Activated gamma-delta T cell treated with anti-CD3 and anti-CD28 coated beads, Interleukin-2, amount 50 U/mL, for 16 hours (primary cell): ENCODE results near the gene PRRC2B.
"Not testable (repeated sequence)": the region's sequence is repeated elsewhere in the genome, so short reads cannot be mapped to it uniquely, and the experiment has no call there.

Experiments used
- DNase-seq: peaks from one replicate; pipeline ENCODE4 v3.0.0-alpha.2; 2020; ENCODE audit warnings: low read depth

The PRRC2B gene

DNA sequence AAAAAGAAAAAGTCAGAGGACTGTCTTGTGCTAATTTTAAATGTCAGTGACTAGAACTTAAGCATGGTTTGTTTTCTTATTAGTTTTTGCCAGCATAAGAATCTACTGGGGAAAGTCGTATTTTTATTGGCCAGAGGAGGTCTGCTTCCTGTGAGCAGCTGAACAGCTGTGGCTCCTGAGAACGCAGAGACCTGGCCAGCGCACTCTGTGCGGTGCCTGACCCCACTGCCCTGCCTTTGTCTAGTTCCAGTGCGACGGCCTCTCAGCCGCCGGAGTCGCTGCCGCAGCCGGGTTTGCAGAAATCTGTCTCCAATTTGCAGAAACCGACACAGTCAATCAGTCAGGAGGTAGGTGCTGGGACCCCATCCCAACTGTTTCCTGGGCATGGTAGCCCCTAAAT lies 42.5 kb downstream of the PRRC2B start:
- DNase-seq, result no peak

DNA sequence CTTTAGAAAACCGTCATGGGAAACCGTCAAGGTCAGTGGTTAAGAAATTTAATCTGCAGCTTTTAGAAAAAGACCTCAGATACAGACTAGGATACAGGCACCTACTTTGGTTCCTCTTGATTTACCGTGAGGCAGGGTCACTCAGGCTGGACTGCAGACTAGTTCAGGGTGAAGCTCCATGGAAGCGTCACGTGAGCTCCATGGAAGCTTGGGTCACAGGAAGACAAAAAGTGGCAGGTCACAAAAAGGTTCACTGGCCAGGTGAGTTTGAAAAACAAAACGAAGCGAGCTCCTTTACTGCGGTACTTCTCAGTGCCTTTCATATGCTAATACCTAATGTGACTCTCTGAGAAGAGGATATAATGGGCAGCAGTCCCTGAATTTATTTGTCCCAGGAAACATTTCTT lies 43.0 kb downstream of the PRRC2B start:
- no peak for DNase-seq

DNA sequence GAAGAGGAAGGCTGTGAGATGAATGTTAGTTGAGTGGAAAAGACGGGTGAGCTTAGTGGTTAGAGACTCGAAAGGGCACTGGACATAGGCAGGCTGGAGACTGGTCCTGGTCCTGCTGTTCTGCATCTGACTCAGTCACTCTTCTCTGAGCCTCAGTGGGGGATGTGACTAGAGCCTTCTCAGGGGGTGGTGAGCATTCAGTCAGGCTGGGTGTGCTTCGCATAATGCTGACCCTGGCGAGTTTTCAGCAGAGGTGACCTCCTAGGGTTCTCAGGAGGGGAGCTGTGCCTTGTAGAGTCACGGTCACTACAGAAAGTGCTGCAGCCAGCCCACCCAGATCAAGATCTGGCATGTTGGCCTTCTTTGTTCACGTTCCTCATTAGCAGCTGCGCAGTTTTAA lies 44.3 kb downstream of the PRRC2B start:
- no peak for DNase-seq

DNA sequence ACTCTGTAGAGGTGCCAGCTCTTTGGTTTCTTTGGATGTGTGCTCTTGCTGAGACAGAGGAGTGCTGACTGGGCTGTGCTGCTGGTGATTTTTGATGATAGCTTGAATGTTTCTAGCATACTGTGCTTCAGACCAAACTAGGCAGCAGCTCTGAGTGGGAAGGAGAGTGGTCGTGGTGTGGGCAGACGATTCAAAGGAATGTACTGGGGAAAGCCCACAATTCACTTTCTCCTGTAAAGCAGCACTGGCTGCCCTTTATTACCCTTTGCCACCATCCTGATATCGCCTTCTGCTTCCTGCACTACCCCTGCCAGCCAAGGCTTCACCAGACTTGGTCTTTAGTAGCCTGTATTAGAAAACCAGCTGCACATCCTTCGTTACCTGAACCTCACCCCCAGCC lies 45.3 kb downstream of the PRRC2B start:
- DNase-seq, result no peak

GRCh38 chr9:131441441-131441840 lies 47.6 kb downstream of the PRRC2B start:
- DNase-seq, result no peak

- no peak for DNase-seq
Measured at GRCh38 chr9:131442351-131442750, 48.5 kb downstream of the PRRC2B start.

DNA sequence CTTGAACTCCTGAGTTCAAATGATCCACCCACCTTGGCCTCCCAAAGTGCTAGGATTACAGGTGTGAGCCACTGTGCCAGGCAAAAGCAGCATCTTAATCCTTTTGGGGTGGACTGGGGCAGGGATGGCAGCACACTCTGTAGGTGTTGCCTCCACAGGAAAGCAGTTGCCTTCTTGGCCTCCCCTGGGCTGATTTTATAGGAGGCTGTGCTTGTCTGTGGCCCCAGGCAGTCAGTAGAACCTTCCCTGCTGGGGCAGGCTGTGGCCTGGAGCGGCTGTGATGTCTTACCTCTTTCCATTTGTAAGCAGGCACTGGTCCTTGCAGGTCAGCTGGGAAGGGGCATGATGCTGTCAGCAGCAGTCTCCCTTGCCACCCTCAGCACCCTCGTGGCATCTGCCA lies 49.8 kb downstream of the PRRC2B start:
- no peak for DNase-seq

DNA sequence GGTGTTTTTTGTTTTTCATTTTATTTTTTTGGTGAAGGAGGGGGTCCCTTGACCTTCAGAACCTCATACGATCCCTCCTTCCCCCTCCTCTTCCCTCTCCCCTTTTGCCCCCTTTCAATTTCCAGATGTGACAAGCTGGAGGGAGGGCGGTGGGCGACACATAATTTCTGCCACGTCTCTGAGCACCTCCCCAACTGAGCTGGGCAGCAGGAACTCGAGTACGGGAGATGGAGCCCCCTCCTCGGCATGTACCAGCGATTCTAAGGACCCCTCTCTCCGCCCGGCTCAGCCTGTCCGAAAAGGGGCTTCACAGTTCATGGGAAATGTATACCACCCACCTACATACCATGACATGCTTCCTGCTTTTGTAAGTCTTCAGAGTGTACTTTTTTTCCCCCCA lies 52.4 kb downstream of the PRRC2B start:
- DNase-seq, result no peak

GRCh38 chr9:131447148-131447547 lies 53.3 kb downstream of the PRRC2B start:
- DNase-seq, result no peak

GRCh38 chr9:131447600-131447999 lies 53.7 kb downstream of the PRRC2B start:
- no peak for DNase-seq

- DNase-seq, result no peak
Measured at GRCh38 chr9:131448818-131449217, 54.9 kb downstream of the PRRC2B start.

DNA sequence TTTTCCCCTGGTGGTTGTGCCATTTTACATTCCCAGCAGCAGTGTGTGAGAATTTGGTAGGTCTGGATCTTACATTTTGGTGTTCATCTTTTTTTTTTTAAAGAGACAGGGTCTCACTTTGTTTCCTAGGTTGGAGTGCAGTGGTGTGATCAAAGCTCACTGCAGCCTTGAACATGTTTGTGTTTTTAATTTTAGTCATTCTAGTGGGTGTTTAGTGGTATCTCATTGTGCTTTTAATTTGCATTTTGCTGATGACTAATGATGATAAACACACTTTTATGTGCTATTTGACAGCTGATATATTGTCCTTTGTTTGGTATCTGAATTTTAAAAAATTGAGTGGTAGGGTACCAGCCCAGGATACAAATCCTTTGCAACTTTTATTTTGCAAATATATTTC lies 55.4 kb downstream of the PRRC2B start:
- no peak for DNase-seq

DNA sequence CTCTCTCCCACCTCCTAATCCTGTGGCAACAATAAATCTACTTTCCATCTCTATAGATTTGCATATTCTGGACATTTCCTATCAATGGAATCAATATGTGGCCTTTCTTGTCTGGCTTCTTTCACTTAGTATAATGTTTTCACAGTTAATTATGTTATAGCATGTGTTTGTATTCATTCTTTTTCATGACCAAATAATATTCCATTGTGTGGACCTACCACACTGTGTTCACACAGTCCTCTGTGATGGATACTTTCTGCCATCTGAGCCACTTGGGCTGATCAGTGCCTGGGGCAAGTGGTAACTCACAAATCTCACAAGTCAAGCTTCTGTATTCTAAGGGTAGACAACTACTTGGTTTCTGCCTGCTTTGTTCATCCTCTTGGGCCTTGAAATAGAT lies 60.1 kb downstream of the PRRC2B start:
- no peak for DNase-seq

- DNase-seq, result not testable (repeated sequence)
Measured at GRCh38 chr9:131455655-131456054, 61.8 kb downstream of the PRRC2B start.

- DNase-seq, result no peak
Measured at GRCh38 chr9:131457746-131458145, 63.9 kb downstream of the PRRC2B start.

DNA sequence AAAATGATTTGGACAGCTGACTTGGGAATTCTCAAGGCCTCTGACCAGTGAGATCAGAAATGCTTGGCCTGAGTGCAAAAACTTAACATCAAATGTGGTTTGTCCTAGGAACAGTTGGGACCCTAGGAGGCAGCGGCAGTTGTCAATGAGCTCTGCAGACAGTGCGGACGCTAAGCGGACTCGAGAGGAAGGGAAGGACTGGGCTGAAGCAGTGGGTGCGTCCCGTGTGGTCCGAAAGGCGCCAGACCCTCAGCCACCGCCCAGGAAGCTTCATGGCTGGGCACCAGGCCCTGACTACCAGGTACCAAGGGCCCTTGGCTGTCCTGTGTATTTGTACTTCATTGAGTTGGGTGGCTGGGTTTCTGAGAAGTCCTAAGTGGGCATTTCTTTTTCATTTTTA lies 65.2 kb downstream of the PRRC2B start:
- DNase-seq, result no peak

DNA sequence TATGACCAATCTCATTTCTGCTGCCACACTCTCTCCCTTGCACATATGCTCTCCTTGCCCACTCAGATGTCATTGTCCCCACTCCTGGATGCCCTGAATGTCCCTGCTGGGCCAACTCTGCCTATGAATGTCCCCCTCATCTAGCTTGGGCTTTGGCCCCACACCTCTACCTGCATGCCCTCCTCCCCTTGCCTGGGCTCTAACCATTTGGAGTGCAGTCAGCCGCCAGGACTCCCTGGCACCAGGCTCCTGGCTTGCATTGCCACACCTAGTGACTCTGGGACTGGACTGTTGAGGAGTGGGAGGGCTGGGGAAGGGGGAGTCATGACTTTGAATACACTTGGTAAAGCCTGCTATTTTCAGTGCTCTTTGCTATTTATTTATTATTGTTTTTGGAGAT lies 67.3 kb downstream of the PRRC2B start:
- no peak for DNase-seq

DNA sequence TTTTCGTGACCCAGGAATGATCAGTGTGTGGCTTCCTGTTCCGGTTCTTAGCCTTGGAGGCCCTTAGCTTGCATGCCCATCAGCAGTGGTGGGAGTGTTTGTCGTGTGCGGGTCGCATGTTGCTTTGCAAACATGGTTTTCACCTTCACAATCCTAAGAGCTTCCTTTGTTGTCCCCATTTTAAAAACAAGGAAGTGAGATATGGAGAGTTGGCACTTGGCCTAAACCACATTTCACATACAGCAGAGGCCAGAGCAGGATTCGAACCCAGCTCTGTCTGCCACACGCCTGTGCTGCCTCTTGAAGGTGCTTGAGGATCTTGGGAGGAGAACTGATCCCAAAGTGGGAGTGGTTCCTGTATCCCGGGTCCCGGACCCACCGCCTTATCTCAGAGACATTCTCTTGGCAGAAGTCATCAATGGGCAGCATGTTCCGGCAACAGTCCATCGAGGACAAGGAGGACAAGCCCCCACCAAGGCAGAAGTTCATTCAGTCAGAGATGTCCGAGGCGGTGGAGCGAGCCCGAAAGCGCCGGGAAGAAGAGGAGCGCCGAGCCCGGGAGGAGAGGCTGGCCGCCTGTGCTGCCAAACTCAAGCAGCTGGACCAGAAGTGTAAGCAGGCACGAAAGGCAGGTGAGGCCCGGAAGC lies 70.6 kb downstream of the PRRC2B start:
- no peak for DNase-seq

DNA sequence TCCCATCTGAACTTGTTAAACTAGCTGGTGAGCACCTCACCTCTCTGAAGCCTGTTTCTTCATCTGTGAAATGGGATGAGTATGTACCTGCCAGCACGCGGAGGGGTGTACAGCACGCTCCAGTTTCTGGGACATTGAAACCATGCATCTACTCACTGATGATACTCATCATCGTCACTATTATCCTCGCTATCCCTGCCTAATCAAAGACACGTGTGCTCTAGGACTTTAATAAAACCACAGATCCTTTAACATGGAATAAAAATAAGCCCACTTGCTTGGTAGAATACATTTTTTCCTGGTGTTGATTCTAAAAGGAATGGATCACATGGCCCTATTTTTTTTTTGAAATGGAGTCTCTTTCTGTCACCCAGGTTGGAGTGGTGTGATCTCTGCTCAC lies 71.5 kb downstream of the PRRC2B start:
- no peak for DNase-seq

GRCh38 chr9:131467214-131467935 lies 73.5 kb downstream of the PRRC2B start:
- DNase-seq, result no peak

DNA sequence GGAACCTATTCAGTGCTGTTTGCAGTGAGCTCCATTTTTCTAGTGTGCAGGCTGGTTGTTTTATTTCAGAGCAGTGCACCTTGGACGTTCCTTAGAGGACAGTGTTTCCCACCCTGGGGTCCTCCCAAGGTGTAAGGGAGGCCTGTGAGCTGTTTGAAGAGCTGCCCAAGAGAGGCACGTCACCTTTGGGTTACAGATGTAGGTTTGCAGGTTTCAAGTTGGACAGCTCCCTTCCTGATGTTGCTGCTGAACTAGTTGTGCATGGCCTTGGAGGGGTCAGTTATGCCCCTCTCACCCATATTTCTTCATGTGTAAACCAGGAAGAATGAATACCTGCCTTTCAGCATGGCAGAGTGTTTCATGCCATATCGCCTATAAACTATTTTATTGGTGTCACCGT lies 74.1 kb downstream of the PRRC2B start:
- DNase-seq, result no peak

GRCh38 chr9:131469356-131469755 lies 75.5 kb downstream of the PRRC2B start:
- no peak for DNase-seq

DNA sequence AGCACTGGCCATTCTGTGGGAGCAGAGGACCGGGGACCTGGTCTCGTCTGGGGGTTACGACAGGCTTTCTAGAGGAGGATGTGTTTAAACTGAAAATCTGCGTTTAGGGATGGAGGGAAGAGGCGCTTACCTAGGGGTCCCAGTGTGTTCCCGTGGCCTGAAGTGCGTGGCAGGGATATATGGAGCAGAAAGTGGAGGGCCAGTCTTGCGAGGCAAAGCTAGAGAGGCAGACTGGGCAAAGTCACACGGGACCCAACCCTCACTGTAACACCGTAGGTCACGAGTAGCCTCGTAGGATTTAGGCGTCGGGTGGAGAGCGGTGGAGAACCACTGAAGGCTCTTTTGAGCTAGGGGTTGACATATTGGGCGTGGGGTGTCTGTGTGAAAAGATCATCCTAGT lies 76.1 kb downstream of the PRRC2B start:
- DNase-seq, result no peak

DNA sequence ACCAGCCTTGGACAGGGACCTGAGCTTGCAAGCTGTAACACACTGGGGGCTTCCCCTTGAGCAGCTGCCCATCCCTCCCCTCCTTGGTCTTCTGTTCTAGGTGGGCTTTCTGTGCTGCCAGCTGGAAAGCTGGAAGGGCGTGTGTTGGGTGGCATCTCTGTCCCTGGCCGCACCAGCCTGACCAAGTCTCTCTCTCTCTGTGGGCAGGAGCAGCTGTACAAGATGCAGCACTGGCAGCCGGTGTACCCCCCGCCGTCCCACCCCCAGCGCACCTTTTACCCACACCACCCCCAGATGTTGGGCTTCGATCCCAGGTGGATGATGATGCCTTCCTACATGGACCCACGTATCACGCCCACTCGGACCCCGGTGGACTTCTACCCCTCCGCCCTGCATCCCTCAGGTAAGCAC lies 76.7 kb downstream of the PRRC2B start:
- DNase-seq, result no peak
